GM12874 (cell line): Measurements from ENCODE around the gene CLIP2.

ENCODE experiments used
- TF ChIP-seq, protein P1 (sequence below): IDR thresholded peaks from 2 replicates; pipeline ENCODE4 v1.5.1; 2011; ENCODE audit warnings: low read depth, mild to moderate bottlenecking, control low read depth, low read length, moderate library complexity; ENCODE audit not compliant: insufficient read depth

Gene CLIP2

DNA sequence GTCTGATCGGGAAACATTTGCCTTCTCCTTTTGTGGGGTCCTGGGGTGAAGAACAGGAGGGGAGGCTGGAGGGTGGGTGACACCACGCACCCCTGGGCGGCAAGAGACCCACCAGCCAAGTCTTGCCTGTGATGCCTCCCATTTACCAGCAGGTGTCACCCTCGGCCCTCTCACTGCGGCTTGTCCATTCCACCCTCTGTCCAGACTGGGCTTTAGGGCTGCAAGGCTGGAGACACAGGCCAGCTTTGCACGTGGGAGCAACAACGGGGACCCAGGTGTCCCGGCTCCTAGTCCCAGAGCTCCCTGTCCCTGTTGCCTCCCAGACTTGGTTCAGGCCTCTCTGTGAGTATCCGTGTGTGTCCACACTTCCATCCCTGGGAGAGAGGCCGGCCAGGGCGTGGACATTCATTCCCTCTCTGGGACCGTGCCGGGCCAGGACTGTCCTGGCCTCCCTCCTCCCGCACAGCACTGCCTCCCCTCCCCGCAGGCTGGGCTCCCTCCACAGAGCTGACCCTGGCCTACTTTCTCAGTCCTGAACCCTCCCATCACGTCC lies 128.3 kb downstream of the CLIP2 start:
- TF ChIP-seq, protein P1, sequence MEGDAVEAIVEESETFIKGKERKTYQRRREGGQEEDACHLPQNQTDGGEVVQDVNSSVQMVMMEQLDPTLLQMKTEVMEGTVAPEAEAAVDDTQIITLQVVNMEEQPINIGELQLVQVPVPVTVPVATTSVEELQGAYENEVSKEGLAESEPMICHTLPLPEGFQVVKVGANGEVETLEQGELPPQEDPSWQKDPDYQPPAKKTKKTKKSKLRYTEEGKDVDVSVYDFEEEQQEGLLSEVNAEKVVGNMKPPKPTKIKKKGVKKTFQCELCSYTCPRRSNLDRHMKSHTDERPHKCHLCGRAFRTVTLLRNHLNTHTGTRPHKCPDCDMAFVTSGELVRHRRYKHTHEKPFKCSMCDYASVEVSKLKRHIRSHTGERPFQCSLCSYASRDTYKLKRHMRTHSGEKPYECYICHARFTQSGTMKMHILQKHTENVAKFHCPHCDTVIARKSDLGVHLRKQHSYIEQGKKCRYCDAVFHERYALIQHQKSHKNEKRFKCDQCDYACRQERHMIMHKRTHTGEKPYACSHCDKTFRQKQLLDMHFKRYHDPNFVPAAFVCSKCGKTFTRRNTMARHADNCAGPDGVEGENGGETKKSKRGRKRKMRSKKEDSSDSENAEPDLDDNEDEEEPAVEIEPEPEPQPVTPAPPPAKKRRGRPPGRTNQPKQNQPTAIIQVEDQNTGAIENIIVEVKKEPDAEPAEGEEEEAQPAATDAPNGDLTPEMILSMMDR: peak; percentile 99

- TF ChIP-seq, protein P1: no peak
These were observed 128.9 kb downstream of the CLIP2 start for GRCh38 chr7:74418076-74418475.

- TF ChIP-seq, protein P1: no peak
These were observed 129.3 kb downstream of the CLIP2 start for GRCh38 chr7:74418538-74418937.

GRCh38 chr7:74420006-74420405 lies 130.8 kb downstream of the CLIP2 start:
- TF ChIP-seq, protein P1: no peak

DNA sequence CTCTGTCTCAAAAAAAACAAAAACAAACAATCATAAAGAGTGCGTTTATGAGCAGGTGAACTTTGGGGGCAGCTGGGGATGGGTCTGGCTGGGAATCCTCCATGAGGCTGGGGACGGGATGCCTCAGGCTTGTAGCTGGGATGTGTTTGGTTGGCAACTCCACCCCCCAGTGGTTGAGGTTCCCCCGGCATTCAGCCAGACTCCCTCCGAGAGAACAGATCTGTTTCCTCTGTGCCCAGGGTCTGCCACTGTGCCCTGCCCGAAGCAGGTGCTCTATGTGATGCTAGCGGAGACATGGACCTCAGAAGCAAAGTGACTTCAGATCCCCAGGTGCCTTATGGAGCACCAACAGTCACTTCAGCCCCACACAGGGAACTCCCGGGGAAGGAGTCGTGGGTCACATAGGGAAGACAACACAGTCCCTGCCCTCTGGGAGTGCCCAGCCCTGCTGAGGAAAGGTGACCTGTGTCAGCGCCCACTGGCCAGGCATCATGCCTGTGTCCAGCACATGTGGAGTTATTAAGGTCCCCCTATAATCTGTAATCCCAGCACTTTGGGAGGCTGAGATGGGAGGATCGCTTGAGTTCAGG lies 135.2 kb downstream of the CLIP2 start:
- TF ChIP-seq, protein P1: no peak

DNA sequence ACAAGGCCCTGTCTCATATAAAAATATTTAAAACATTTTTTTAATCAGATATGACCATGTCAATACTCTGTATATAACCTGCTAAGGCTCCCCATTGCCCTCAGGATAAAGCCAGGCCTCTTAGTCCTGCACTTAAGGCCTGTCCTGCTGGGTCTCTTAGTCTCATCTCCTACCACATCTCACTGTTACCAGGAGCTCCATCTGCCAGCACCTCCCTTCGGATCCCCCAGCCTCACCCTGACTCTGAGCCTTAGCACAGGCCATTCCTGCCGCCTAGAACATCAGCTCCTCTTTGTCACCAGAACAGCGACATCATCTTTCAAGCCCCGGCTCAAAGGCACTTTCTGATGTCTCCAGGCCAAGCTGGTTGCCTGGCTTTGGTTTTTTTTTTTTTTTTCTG lies 138.8 kb downstream of the CLIP2 start:
- TF ChIP-seq, protein P1: no peak

DNA sequence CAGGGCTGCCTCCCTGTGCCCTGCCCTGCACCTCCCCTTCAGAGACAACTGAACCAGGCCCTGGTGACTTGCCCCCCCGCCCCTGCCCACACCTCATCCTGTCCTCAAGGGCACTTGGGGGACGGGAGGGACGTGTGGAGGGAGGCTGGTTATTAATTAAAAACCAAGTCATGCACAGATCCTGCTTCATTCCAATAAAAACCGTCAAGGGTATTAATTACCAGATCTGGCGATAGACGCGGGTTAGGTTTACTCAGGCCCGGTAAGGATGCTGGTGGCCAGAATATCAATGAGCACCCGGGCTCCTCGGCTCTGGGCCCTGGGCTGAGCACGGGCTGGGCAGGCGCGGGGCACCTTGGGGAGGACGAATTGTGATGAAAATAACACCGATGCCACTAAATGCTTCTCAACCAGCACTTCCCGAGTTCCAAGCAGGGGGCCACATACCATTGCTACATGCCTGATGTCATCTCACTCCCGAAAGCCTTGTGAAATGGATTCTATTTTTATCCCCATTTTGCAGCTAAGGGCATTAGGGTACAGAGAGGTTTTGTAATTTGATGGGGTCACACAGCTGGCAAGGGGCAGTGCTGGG lies 140.0 kb downstream of the CLIP2 start:
- TF ChIP-seq, protein P1: no peak
